GM23338 (cell line): ENCODE results near the gene RP2.

Experiments
- CREB1 ChIP-seq: fragments of 250-450 bp; sonication (Bioruptor Pico); IDR thresholded peaks from 2 replicates; pipeline ENCODE4 v1.5.0; 2020; ENCODE audit warnings: low read depth, mild to moderate bottlenecking, moderate library complexity
- CTCF ChIP-seq, 2 experiments: fragments of 200-600 bp in 1 of 2; sonication (generic) in 1 of 2; conservative IDR thresholded peaks; 2 replicates each; pipeline versions ENCODE4 v1.5.1 to v1.6.1; 2016 to 2017; ENCODE audit warnings: antibody characterized with exemption in 2 of 2, low read depth in 2 of 2, mild to moderate bottlenecking in 2 of 2, moderate library complexity in 1 of 2
- EZH2 ChIP-seq: fragments of 200-600 bp; sonication (generic); IDR thresholded peaks from one replicate; pipeline ENCODE4 v1.8.0; 2017; ENCODE audit warnings: antibody characterized with exemption, mild to moderate bottlenecking, low read depth; ENCODE audit not compliant: unreplicated experiment
- EZH2phosphoT487 ChIP-seq: fragments of 200-600 bp; sonication (generic); IDR thresholded peaks from one replicate; pipeline ENCODE4 v1.8.1; 2018; ENCODE audit warnings: antibody characterized with exemption; ENCODE audit not compliant: unreplicated experiment
- JUNB ChIP-seq: IDR thresholded peaks from one replicate; pipeline ENCODE4 v1.6.1; 2016; ENCODE audit warnings: antibody characterized with exemption; ENCODE audit not compliant: unreplicated experiment
- NANOG ChIP-seq: IDR thresholded peaks from 2 replicates; pipeline ENCODE4 v1.6.1; 2016; ENCODE audit warnings: antibody characterized with exemption, borderline replicate concordance
- POLR2AphosphoS5 ChIP-seq: IDR thresholded peaks from 2 replicates; pipeline ENCODE4 v1.6.1; 2016; ENCODE audit warnings: antibody characterized with exemption, low read depth
- REST ChIP-seq: IDR thresholded peaks from one replicate; pipeline ENCODE4 v1.6.1; 2018; ENCODE audit warnings: antibody characterized with exemption; ENCODE audit not compliant: unreplicated experiment
- STAT1 ChIP-seq: IDR thresholded peaks from one replicate; pipeline ENCODE4 v1.6.1; 2016; ENCODE audit warnings: antibody characterized with exemption; ENCODE audit not compliant: unreplicated experiment
- ZNF114 ChIP-seq: fragments of 250-450 bp; sonication (Bioruptor Pico); IDR thresholded peaks from 2 replicates; pipeline ENCODE4 v1.5.0; 2020; ENCODE audit warnings: mild to moderate bottlenecking, moderate library complexity

GRCh38 chrX:46844913-46845312 lies 8.1 kb downstream of the RP2 start:
- TF ChIP-seq POLR2AphosphoS5 (no peak), CTCF (conservative IDR thresholded peaks at IDR 0.05; ENCODE audit: low read depth in 2 of 2) (no peak), STAT1 (no peak), EZH2phosphoT487 (no peak), EZH2 (no peak), NANOG (no peak), REST (no peak), ZNF114 (CRISPR knock-in tag) (no peak), JUNB (no peak), CREB1 (no peak)
